HG03342 (cell line): ENCODE data around the gene SLC25A43.
"Not testable (repeated sequence)": the region's sequence is repeated elsewhere in the genome, so short reads cannot be mapped to it uniquely, and the experiment has no call there.

ENCODE experiments used
- ATAC-seq: cut with Tn5 transposase; IDR thresholded peaks from one replicate; pipeline ENCODE4 v1.9.1; 2021; ENCODE audit warnings: mild to moderate bottlenecking, moderate library complexity; ENCODE audit not compliant: unreplicated experiment

The SLC25A43 gene

DNA sequence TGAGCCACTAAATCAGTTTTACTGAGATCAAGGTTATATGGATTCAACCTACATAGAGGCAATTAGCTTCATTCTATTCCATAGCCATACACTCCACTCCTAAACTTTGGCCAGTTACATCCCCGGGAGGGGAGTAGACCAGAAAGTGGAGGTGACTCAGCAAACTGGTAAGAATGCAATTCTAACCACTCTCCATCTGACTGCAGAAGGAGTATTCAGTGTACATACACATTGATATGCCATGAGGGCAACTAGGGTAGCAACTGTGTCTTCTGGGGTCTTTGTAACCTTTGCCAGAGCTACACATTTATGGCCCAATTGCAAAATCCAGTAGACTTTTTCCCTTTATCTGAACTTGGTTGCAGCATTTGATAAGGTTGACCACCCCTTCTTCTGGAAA lies 7.6 kb downstream of the SLC25A43 start:
- no peak for ATAC-seq

GRCh38 chrX:119407681-119408080 lies 8.5 kb downstream of the SLC25A43 start:
- no peak for ATAC-seq

DNA sequence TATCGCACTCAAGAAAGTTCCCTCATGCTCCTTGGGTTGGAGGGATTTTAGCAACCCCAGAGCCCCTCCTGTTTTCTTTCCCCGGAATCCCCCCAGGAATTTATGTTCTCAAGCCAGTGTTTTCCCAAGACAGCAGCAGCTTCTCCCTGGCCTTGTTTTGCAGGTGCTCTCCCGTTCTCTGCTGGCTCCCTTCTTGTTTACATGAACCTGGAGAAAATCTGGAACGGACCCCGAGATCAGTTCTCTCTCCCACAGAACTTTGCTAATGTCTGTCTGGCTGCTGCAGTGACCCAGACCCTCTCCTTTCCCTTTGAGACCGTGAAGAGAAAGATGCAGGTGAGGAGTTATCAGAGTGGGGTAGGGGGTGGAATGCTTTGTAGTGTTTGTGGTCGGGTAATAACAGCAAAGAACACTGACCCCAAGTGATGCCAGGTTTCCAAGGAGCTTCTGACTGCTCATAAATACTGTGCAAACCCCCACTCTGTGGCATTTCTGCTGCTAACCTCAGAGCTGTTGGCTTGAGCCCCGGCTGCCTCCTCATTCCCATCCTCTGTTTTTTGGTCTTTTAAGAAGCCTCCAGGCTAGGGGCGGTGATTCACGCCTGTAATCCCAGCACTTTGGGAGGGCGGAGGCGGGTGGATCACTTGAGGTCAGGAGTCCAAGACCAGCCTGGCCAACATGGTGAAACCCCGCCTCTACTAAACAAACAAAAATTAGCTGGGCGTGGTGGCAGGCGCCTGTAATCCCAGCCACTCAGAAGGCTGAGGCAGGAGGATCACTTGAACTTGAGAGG lies 11.1 kb downstream of the SLC25A43 start:
- ATAC-seq: no peak

DNA sequence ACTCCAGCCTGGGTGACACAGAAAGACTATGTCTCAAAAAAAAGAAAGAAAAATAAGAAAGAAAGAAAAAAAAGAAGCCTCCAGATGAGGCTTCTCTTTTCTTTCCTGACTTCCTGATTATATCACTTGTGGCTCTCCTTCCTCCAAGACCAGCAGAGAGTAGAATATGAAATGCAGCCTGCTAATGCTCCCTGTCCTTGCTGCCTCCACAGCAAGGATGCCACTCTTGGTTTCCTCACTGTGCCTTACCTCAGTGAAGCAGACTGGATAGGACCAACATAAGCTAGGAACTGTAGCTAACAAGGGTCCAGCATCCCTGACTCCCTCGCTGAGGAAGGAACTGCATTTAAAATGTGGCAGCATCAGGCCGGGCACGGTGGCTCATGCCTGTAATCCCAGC lies 11.7 kb downstream of the SLC25A43 start:
- no peak for ATAC-seq

- no peak for ATAC-seq
Measured at GRCh38 chrX:119411959-119412358, 12.8 kb downstream of the SLC25A43 start.

DNA sequence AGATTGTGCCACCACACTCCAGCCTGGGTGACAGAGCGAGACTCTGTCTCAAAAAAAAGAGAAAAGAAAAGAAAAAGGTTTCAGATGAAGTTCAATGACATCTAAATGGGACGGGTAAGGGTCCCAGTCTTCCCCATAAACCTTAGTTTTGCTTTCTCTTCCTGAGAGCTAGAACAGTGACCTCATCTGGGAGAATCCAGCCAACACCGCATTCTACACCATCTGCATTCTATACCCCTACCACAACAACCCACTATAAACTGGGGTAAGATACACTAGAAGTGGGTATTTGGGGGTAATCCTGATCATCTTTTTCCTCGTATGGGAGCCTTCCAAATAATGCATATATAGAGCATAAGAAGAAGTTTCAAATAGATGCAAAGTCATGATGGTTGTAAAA lies 18.2 kb downstream of the SLC25A43 start:
- ATAC-seq: no peak

- ATAC-seq: no peak
Measured at GRCh38 chrX:119417842-119418241, 18.7 kb downstream of the SLC25A43 start.

GRCh38 chrX:119419146-119419545 lies 20.0 kb downstream of the SLC25A43 start:
- ATAC-seq: no peak

GRCh38 chrX:119419898-119420297 lies 20.8 kb downstream of the SLC25A43 start:
- ATAC-seq: no peak

GRCh38 chrX:119421016-119421705 lies 22.0 kb downstream of the SLC25A43 start:
- no peak for ATAC-seq

DNA sequence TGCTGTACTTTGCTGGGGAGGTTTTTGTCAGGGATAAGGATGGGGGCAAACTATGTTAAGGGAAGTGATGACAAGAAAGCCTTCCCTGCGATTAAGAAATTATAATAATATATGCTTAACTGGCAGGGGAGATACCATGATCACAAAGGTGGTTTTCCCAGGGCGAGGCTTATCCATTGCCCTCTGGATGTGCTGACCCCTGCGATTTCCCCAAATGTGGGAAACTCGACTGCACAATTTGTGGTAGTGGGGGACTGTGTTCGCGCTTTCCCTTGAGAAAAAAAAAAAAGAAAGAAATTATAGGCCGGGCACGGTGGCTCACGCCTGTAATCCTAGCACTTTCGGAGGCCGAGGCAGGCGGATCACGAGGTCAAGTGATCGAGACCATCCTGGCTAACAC lies 24.5 kb downstream of the SLC25A43 start:
- no peak for ATAC-seq

DNA sequence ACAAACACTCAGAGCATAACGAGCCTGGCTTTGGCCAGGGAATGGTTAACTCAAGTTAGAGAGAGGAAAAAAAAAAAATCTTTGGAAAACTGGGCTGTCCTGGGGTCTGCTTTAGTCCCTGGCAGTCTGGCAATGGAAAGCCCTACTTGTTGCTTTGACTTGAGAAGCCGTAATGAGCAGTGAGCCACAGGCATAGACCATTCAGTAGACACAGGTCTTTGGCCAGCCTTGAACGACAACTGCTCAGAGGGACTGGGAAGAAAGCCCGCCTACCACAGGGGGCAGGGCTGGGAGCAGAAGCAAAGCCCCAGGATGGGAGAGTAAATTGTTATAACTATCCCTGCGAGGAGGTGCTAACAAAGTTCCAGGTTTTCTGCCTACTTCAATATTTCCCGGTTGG lies 25.9 kb downstream of the SLC25A43 start:
- ATAC-seq: no peak

DNA sequence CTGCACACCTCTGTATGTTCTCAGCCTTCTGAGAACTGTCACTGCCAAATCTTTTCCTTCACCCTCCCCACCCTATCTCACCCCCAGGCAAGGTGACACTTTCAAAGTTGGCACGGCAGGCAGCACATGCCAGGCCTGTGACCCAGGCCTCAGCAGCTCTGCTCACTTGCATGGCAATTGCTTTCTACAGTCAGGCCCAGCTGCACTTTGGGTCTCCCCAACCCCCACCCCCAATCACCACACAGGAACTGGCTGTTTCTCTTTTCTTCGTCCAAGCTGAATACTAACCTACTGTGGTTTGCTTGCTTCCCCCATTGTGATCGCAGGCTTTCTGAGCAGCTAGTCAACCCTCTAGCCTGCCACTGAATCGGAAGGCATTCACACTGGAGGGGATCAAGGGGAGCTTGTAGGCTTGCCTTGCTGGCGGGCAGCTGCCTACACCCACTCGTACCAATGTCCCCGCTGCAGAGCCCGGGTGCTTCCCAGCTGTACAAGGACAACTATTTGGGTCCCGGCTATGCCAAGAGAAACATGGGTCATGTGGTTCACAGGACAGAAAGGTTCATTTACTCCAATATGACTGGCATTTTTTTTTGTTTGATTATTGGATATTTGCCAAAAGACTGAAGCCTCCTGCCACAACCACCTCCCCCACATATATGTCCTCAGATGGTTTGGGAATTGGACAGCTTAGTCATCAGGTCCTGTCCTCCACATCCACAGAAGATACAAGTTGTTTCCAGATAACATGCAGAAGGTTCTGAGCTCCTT lies 28.1 kb downstream of the SLC25A43 start:
- peak; percentile 75 for ATAC-seq

- no peak for ATAC-seq
Measured at GRCh38 chrX:119427795-119428185, 28.7 kb downstream of the SLC25A43 start.

DNA sequence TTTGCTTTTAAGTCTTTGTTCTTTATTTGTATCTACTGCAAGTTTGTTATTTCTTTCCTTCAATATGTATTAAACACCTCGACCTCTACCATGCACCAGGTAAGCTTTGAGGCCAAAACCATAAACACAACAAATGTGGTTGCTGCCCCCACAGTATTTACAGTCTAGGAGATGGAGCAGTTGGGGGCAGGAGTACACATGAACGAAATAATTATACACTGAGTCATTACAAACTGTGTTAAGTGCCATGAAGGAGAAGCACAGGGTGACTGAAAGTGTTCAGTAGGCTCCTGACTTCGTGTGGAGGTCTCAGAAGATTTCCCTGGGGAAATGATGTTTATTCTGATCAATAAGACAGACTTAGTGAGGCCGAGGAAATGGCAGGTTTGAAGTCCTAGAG lies 30.3 kb downstream of the SLC25A43 start:
- ATAC-seq: no peak

DNA sequence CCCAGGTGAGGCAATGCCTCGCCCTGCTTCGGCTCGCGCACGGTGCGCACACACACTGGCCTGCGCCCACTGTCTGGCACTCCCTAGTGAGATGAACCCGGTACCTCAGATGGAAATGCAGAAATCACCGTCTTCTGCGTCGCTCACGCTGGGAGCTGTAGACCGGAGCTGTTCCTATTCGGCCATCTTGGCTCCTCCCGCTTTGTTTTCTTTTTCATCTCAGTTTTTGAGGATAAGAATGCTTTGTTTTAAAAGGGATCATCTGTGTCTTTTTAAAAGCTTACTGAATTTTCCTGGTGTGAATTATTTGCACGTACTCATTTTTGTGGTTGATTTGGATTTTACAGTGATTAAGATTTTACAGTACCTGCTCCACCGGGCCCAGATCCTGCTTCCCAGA lies 42.2 kb downstream of the SLC25A43 start:
- ATAC-seq: not testable (repeated sequence)

GRCh38 chrX:119442286-119442685 lies 43.1 kb downstream of the SLC25A43 start:
- ATAC-seq: no peak

DNA sequence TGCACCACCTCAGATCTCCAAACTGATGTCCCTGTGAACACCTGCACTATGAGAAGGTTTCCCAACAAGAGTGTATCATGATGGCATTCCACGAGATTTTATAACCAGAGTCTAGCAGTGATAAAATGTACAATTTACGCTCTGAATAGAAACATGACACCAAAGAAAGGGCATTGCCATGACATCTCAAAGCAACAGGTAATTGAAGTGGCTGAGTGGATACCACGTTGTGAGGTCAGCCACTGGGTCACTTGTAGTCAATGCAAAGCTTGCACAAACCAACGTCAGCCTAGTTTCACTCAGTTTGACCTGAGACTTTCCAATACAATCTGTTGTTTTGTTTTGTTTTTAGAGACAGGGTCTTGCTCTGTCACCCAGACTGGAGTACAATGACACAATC lies 54.1 kb downstream of the SLC25A43 start:
- ATAC-seq: no peak

- no peak for ATAC-seq
Measured at GRCh38 chrX:119455264-119455663, 56.1 kb downstream of the SLC25A43 start.

DNA sequence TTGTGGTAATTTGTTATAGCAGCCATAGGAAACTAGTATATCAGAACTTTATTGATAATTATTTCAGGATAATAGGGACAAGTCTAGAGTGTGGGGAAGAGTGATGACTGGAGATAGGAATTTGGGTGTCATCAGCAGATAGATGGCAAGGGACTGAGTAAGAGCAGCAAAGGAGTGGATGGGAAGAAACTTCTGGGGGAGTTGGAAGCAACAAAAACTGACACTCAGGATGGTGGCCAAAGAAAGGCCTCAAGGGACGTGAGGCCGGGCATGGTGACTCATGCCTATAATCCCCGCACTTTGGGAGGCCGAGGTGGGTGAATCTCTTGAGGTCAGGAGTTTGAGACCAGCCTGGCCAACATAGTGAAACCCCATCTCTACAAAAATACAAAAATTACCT lies 60.0 kb downstream of the SLC25A43 start:
- no peak for ATAC-seq

DNA sequence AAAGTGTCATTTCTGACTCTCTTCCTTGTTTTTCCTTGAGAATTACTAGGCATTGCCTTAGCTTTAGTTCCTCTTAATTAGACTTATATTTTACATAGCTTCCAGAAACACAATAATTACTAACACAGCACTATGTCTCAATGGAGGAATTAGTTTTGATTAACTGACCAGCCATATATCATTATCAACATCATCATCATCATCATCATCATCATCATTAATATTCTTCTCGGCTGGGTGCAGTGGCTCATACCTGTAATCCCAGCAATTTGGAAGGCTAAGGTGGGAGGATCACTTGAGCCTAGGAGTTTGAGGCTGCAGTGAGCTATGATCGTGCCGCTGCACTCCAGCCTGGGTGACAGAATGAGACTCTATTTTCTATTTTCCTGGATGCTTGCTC lies 66.4 kb downstream of the SLC25A43 start:
- no peak for ATAC-seq

- no peak for ATAC-seq
Measured at GRCh38 chrX:119466970-119467369, 67.8 kb downstream of the SLC25A43 start.
